ENCODE results near the gene URI1. TPM values are rescaled to one million over a fixed set of nuclear protein-coding genes. Genes with fewer than 3 reads are reported as not detected.
A peak's percentile ranks its signal among the peaks of the same experiment; 100 is the strongest.

Gene URI1
- total and polyA plus RNA-seq, 11 donors = 10.9 to 53.7 (median 41.5) TPM

GRCh38 chr19:30044273-30045248 lies 102.5 kb downstream of the URI1 start:
- H3K4me1 ChIP-seq = no peaks in the 10 kb centered on the region
- 94 to 97% (median 96%) methylated on average over 13 of the region's 13 CpGs for WGBS, 4 donors
- H3K9me3 ChIP-seq = no peaks in the 10 kb centered on the region
- H3K27me3 ChIP-seq = no peaks in the 10 kb centered on the region
- TF ChIP-seq POLR2A (IDR thresholded peaks at IDR 0.05) (no peak), CTCF (IDR thresholded peaks at IDR 0.05) (no peak)
- H3K4me3 ChIP-seq = no peak overlapping the region
- intact Hi-C loops (cut with DNase I) = no loop called here
- no peak overlapping the region for H3K27ac ChIP-seq
- no peaks in the 10 kb centered on the region for H3K36me3 ChIP-seq
- DNase-seq (no peak), ATAC-seq (no peak)

GRCh38 chr19:30046522-30046921 lies 104.5 kb downstream of the URI1 start:
- Histone ChIP-seq H3K9me3 (no peaks in the 10 kb centered on the region), H3K36me3 (no peaks in the 10 kb centered on the region), H3K4me1 (no peaks in the 10 kb centered on the region), H3K4me3 (no peak overlapping the region), H3K27me3 (no peaks in the 10 kb centered on the region), H3K27ac (no peak overlapping the region)
- no peak for ATAC-seq
- 52 to 62% (median 60%) methylated on average over 4 of the region's 4 CpGs for WGBS, 4 donors
- TF ChIP-seq CTCF (IDR thresholded peaks at IDR 0.05) = peak in 6 of 12 donors; percentile 16 to 41 (median 32)
- no peak for TF ChIP-seq POLR2A (IDR thresholded peaks at IDR 0.05)
- no peak for DNase-seq
- intact Hi-C loops (cut with DNase I) = no loop called here

- H3K27me3 ChIP-seq = no peaks in the 10 kb centered on the region
- ATAC-seq (no peak), DNase-seq (no peak)
- no peaks in the 10 kb centered on the region for H3K36me3 ChIP-seq
- 91 to 95% (median 92%) methylated on average over 7 to 8 of the region's 8 CpGs for WGBS, 4 donors
- no peaks in the 10 kb centered on the region for H3K4me1 ChIP-seq
- no peaks in the 10 kb centered on the region for H3K9me3 ChIP-seq
- intact Hi-C loops (cut with DNase I) = no loop called here
- TF ChIP-seq CTCF (IDR thresholded peaks at IDR 0.05) (no peak), POLR2A (IDR thresholded peaks at IDR 0.05) (no peak)
- H3K27ac ChIP-seq = no peak overlapping the region
- H3K4me3 ChIP-seq = no peak overlapping the region
These were observed 105.4 kb downstream of the URI1 start for GRCh38 chr19:30047432-30047831.

GRCh38 chr19:30049226-30049625 lies 107.2 kb downstream of the URI1 start:
- H3K27ac ChIP-seq = no peak overlapping the region
- WGBS, 4 donors = 86 to 87% (median 87%) methylated on average over 4 of the region's 4 CpGs

More at GRCh38 chr19:30049226-30049625, 107.2 kb downstream of the URI1 start:
- ATAC-seq (no peak), DNase-seq (no peak)
- Histone ChIP-seq H3K4me3 (no peak overlapping the region), H3K4me1 (no peaks in the 10 kb centered on the region), H3K9me3 (no peaks in the 10 kb centered on the region), H3K27me3 (no peaks in the 10 kb centered on the region), H3K36me3 (no peaks in the 10 kb centered on the region)
- intact Hi-C loops (cut with DNase I) = no loop called here
- no peak for TF ChIP-seq CTCF (IDR thresholded peaks at IDR 0.05)
- no peak for TF ChIP-seq POLR2A (IDR thresholded peaks at IDR 0.05)
